Stimulated activated CD4-positive, alpha-beta T cell treated with anti-CD3 and anti-CD28 coated beads, TNF-alpha, amount 100 ng/mL, for 4 hours (primary cell): Measurements from ENCODE around the gene UST.
"Not testable (repeated sequence)": the region's sequence is repeated elsewhere in the genome, so short reads cannot be mapped to it uniquely, and the experiment has no call there.

Experiments used
- DNase-seq, 3 experiments: peaks; one replicate each; pipeline ENCODE4 v3.0.0-alpha.2; 2020; ENCODE audit warnings: low read depth in 3 of 3

Gene UST

DNA sequence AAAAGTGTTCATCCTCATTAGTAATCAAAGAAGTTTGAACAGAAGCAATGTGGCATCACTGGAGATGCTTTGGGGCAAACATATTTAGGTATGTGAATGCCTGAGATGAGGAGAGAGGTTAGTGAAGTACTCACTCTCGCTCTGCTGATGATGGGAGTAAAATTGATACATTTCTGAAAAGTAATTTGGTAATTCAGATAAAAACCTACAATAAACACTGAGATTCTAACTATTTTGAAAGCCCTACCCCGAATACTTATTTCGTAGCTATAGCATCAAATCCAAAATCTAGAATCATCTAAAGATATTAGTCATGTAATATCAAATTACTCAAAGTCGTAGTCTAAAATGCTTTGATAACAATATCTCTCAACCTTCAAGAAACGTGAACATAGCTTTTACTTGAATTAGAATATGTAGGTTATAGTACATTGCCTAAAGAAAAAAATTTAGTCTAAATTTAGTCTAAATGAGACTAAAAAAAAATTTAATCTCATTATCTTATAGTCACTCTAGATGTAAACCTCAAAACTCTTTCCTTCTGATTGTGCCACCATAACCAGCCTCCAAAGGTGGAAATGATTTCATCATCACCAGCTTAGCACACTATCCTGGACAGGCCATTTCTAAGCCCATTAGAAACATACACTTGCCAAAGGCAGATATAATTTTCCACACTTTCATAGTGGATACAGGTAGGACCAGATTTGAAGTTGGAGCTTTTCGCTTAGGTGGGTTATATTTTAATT, 338.2 kb downstream of the UST start:
- no peak for DNase-seq

GRCh38 chr6:149085557-149085938, 338.7 kb downstream of the UST start:
- no peak for DNase-seq

DNA sequence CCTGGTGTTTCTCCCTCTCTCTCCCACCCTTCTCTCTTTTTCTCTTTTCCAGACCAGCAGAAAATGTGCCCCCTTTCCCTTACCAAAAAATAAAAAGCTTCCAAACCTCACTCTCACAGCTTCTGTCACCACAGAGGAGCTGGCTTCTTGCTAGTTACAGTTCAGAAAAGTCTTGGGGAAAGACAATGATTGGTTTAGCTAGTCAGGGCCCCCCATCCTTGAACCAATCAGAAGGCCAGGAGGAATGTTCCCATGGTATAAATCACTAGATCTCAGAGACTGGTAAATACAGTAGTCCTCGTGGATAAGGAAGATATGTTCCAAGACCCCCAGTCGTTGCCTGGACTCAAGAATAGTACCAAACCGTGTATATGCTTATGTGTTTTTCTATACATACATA, 339.5 kb downstream of the UST start:
- DNase-seq: no peak

DNA sequence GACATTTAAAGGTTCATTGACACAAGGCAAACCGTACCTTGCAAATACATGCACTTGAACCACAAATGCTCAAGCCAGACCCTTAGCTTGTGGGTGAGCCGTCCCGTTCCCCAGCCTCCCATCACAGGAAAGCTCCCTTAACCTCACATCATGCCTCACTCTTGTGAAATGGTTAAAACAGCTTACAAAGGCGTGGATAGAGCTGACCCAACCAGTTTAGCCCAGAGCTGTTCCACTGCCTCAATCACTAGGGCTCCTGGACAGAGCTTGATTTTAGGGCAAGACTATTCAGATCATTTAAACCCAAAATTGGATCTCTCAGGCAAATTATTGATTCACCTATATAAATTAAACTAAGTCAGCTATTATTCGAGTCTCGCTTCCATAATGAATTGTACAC, 341.1 kb downstream of the UST start:
- DNase-seq: no peak

GRCh38 chr6:149088361-149088760, 341.5 kb downstream of the UST start:
- DNase-seq: no peak

DNA sequence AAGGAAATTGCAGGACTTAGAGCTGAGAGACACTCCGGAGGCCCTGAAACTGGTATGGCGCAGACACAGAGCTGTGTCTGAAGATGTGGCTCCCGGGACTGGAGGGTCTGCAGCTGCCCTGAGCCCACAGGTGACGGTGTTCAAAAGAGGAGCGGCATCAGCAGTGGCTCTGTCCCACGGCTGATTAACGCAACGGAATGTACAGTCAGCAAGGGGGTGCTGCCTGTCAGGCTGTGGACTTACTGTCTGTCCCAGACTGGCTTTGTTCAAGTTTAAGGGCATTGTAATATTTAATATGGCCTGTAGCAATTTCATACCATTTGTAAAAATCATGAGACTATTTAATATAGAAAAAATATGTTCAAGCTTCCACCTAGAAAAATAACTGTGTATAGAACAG, 342.7 kb downstream of the UST start:
- DNase-seq: no peak

- DNase-seq: no peak
Measured at GRCh38 chr6:149090937-149091336, 344.1 kb downstream of the UST start.

DNA sequence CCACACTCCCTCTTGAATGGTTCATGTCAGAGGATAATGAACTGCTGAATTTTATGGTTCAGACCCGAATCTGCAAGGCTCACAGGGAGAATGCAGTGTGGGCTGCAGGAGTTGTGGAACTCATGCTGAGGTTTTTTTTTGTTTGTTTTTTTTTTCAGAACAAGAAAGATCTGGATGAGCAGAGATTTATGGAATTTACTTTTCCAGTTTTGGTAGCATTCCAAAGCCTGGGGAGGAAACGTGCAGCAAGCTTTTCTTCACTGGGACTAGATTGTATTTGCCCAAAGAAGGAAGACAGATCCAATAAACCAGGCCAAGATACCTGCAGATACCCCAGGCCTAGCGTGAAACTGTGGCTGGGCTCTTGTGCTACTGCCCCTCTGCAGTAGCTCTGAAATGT, 346.8 kb downstream of the UST start:
- no peak for DNase-seq

GRCh38 chr6:149094156-149094555, 347.3 kb downstream of the UST start:
- DNase-seq: no peak

DNA sequence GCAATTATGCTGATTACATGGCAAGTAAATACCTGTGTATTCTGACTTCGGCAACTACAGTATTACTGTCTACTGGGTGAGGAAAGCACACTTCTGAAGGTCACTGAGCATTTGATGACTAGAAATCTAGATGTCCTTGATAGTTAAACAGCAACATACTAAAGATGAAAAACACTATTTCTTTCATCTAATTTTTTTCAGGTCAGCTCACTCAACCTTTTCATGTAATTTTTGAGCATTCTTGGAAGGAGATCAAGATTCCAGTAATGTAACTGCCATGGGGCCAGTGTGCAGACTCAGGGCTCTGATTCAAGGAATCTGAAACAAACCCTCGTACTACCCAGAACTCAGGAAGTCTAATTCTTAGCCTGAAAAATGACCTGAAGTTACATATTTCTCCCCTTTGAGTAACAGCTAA, 348.1 kb downstream of the UST start:
- DNase-seq: no peak

DNA sequence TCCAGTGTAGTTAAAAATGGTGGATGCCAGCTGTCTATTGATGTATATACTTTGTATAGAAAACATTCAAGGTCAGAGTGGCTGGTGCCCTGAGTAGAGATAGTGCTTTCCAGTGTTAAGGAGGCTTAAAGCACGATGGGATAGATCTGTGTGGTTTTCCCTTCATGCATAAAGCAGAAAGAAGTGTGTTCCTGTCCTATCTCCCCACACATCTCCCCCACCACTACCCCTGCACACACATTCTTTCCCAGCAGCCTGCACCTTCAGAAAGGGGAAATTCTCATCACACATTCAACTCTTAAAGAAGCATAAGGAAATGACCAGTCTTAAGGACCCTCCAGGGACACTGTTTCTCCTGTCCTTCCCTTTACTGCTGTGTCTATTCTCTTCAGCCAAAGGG, 349.0 kb downstream of the UST start:
- DNase-seq: no peak

- no peak for DNase-seq
Measured at GRCh38 chr6:149097794-149098193, 351.0 kb downstream of the UST start.

- no peak for DNase-seq
Measured at GRCh38 chr6:149098700-149099276, 352.0 kb downstream of the UST start.

- DNase-seq: no peak
Measured at GRCh38 chr6:149102324-149102723, 355.5 kb downstream of the UST start.

DNA sequence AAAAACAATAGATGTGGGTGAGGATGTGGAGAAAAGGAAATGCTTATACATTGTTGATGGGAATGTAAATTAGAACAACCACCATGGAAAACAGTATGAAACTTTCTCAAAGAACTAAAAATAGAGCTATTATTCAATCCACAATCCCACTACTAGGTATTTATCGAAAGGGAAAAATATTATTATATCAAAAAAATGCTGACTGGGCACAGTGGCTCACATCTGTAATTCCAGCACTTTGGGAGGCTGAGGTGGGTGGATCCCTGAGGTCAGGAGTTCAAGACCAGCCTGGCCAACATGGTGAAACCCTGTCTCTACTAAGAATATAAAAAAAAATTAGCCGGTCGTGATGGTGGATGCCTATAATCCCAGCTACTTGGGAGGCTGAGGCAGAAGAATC, 357.1 kb downstream of the UST start:
- DNase-seq: not testable (repeated sequence)

- DNase-seq: no peak
Measured at GRCh38 chr6:149107520-149107919, 360.7 kb downstream of the UST start.

GRCh38 chr6:149108038-149108748, 361.4 kb downstream of the UST start:
- DNase-seq: no peak

DNA sequence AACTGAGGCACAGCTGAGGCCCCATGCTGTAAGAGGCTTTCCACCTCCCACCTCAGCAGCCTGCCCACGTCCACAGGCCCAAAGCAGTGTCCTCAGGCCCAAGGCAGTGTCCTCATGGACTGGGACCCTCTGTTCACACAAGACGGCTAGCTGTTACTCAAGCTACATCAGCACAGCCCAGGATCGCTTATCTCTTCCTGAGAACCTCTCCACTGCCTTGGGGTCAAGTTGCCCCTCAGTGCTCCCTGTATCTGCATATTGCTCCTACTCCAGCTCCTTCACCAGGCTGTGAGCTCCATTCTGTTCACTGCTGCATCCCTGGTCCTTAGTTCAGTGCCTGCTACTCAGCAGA, 361.9 kb downstream of the UST start:
- DNase-seq: no peak

GRCh38 chr6:149109397-149110070, 362.7 kb downstream of the UST start:
- no peak for DNase-seq

GRCh38 chr6:149111556-149112115, 364.8 kb downstream of the UST start:
- DNase-seq: no peak

GRCh38 chr6:149112976-149113375, 366.1 kb downstream of the UST start:
- no peak for DNase-seq

DNA sequence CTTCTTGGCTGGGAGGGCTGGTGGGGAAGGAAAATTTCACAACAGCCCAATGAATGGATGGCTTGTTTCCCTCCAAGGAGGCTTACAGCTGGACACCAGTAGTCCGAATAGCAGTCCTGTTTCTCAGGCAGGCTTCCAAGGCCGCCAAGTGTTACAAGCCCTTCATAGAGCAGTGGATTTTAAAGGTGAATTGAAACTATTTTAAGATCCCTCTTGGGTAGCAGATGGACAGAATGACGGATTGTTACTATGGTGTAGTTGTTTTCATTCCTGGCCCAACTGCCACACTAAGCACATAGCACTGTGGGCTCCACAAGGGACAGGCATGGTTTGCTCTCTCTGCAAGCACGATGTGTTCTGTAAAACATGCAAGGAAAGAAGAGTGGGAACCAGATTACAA, 367.3 kb downstream of the UST start:
- DNase-seq: no peak
